ENCODE data around the gene LNX1. TPM values are rescaled to one million over a fixed set of nuclear protein-coding genes. Genes with fewer than 3 reads are reported as not detected.

LNX1 gene
- total and polyA plus RNA-seq, 2 experiments from 2014 or later, result 6.7 to 9.4 TPM

DNA sequence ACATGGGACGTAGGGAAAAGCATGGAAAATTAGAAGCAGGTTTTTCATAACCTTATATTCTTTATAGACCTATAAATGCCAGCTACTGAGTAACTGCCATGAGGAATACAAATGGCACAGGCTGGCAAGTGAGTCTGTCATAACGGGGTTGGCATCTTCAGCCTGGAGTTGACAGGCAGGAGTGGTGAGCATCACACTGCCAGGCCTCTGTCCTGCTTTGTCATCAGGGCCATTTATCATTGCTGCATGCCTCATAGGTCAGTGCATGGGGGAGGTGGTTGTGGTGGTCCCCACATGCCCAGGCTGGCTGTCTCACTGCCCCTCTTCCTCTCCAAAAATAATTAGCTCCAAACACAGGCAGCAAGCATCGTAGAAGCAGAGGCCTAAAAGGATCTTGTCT is 72.5 kb downstream of the LNX1 start:
- H2AFZ ChIP-seq, result no peak overlapping the region
- no peaks in the 10 kb centered on the region for H3F3A ChIP-seq (ENCODE audit: insufficient read depth)
- no peaks in the 10 kb centered on the region for H3K9me2 ChIP-seq (ENCODE audit: insufficient read depth)
- H3K4me2 ChIP-seq (ENCODE audit: unreplicated experiment), result no peak overlapping the region
- no peak overlapping the region for H3K4me3 ChIP-seq
- H4K20me1 ChIP-seq (ENCODE audit: insufficient read depth), result no peaks in the 10 kb centered on the region
- TF ChIP-seq EZH2 (IDR thresholded peaks at IDR 0.05; ENCODE audit: insufficient read depth, poor library complexity, severe bottlenecking) (no peak), EZH2phosphoT487 (IDR thresholded peaks at IDR 0.05; ENCODE audit: insufficient read depth, low read depth) (no peak)
- in situ Hi-C loops (cut with MboI), result no loop called here
- H3K4me1 ChIP-seq (ENCODE audit: insufficient read depth), result no peaks in the 10 kb centered on the region
- H3K79me2 ChIP-seq (ENCODE audit: insufficient read depth), result no peaks in the 10 kb centered on the region
- H3K27me3 ChIP-seq (replicated peaks; ENCODE audit: insufficient read depth), result no peaks in the 10 kb centered on the region
- WGBS, 2 experiments (ENCODE audit: low coverage in 1 of 2, low lambda C conversion rate in 2 of 2, missing lambda C conversion rate in 2 of 2), result 96 to 98% methylated on average over 3 of the region's 3 CpGs
- H3K9ac ChIP-seq, result no peak overlapping the region
- H3K36me3 ChIP-seq (ENCODE audit: low read depth), result no peaks in the 10 kb centered on the region
- no peak overlapping the region for H3K27ac ChIP-seq
- H3K9me3 ChIP-seq (ENCODE audit: low read depth), result no peaks in the 10 kb centered on the region
- DNase-seq, result no peak

GRCh38 chr4:53515076-53515475 is 76.2 kb downstream of the LNX1 start:
- no peaks in the 10 kb centered on the region for H3K36me3 ChIP-seq (ENCODE audit: low read depth)
- WGBS, 2 experiments (ENCODE audit: low coverage in 1 of 2, low lambda C conversion rate in 2 of 2, missing lambda C conversion rate in 2 of 2), result 95 to 97% methylated on average over 4 of the region's 4 CpGs
- TF ChIP-seq EZH2 (IDR thresholded peaks at IDR 0.05; ENCODE audit: insufficient read depth, poor library complexity, severe bottlenecking) (no peak), EZH2phosphoT487 (IDR thresholded peaks at IDR 0.05; ENCODE audit: insufficient read depth, low read depth) (no peak)
- no peaks in the 10 kb centered on the region for H3K9me3 ChIP-seq (ENCODE audit: low read depth)
- no peaks in the 10 kb centered on the region for H3K4me1 ChIP-seq (ENCODE audit: insufficient read depth)
- H3K9ac ChIP-seq, result no peak overlapping the region
- H3F3A ChIP-seq (ENCODE audit: insufficient read depth), result no peaks in the 10 kb centered on the region
- in situ Hi-C loops (cut with MboI), result no loop called here
- no peak overlapping the region for H3K4me3 ChIP-seq
- H2AFZ ChIP-seq, result no peak overlapping the region
- no peaks in the 10 kb centered on the region for H3K9me2 ChIP-seq (ENCODE audit: insufficient read depth)
- H4K20me1 ChIP-seq (ENCODE audit: insufficient read depth), result no peaks in the 10 kb centered on the region
- no peak overlapping the region for H3K27ac ChIP-seq
- H3K27me3 ChIP-seq (replicated peaks; ENCODE audit: insufficient read depth), result no peaks in the 10 kb centered on the region
- no peaks in the 10 kb centered on the region for H3K79me2 ChIP-seq (ENCODE audit: insufficient read depth)
- DNase-seq, result no peak
- no peak overlapping the region for H3K4me2 ChIP-seq (ENCODE audit: unreplicated experiment)

DNA sequence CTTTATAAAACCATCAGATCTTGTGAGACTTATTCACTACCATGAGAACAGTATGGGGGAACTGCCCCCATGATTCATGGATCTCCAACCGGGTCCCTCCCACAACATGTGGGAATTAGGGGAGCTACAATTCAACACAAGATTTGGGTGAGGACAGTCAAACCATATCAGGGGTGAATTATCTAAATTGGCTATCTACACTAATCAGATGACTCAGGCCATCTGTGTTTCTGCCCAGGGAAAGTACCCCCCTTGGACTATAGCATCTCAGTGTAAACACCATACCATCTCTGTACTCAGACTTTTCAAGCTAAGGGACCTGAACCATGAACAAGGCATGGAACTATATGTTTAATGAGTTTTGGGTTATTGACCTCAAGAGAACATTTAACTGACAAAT is 76.8 kb downstream of the LNX1 start:
- Histone ChIP-seq H3K79me2 (ENCODE audit: insufficient read depth) (no peaks in the 10 kb centered on the region), H3K4me2 (ENCODE audit: unreplicated experiment) (no peak overlapping the region), H3K27ac (no peak overlapping the region), H3K9ac (no peak overlapping the region), H3K36me3 (ENCODE audit: low read depth) (no peaks in the 10 kb centered on the region), H3K9me3 (ENCODE audit: low read depth) (no peaks in the 10 kb centered on the region), H3K9me2 (ENCODE audit: insufficient read depth) (no peaks in the 10 kb centered on the region), H3K4me1 (ENCODE audit: insufficient read depth) (no peaks in the 10 kb centered on the region), H4K20me1 (ENCODE audit: insufficient read depth) (no peaks in the 10 kb centered on the region), H3K27me3 (replicated peaks; ENCODE audit: insufficient read depth) (no peaks in the 10 kb centered on the region), H3K4me3 (no peak overlapping the region), H2AFZ (no peak overlapping the region), H3F3A (ENCODE audit: insufficient read depth) (no peaks in the 10 kb centered on the region)
- 0 to 4% methylated on average over 1 of the region's 1 CpG for WGBS, 2 experiments (ENCODE audit: low coverage in 1 of 2, low lambda C conversion rate in 2 of 2, missing lambda C conversion rate in 2 of 2)
- TF ChIP-seq EZH2phosphoT487 (IDR thresholded peaks at IDR 0.05; ENCODE audit: insufficient read depth, low read depth), result no peak
- no peak for TF ChIP-seq EZH2 (IDR thresholded peaks at IDR 0.05; ENCODE audit: insufficient read depth, poor library complexity, severe bottlenecking)
- in situ Hi-C loops (cut with MboI), result no loop called here
- no peak for DNase-seq

DNA sequence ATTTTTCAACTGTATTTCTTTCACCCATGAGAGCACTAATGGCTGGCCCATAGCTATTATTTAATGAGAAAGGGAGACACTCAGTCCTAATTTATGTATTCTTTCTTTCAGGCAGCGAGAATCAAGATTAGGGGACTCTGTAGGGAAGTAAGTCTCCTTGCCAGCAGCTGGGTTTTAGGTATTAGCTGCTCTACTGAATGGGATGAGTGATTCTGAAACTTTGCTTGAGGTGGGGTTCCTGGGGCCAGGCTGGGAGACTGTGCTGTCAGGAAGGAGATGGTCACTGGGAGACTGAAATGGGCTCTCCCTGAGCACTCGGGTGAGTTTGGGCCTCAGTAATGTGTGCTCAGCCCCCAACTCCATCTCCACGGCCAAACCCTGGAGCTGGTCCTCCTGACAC is 78.7 kb downstream of the LNX1 start:
- Histone ChIP-seq H3F3A (ENCODE audit: insufficient read depth) (no peaks in the 10 kb centered on the region), H2AFZ (no peak overlapping the region), H3K27me3 (replicated peaks; ENCODE audit: insufficient read depth) (no peaks in the 10 kb centered on the region), H3K27ac (no peak overlapping the region), H3K9ac (no peak overlapping the region), H3K9me3 (ENCODE audit: low read depth) (no peaks in the 10 kb centered on the region), H4K20me1 (ENCODE audit: insufficient read depth) (no peaks in the 10 kb centered on the region), H3K79me2 (ENCODE audit: insufficient read depth) (no peaks in the 10 kb centered on the region), H3K9me2 (ENCODE audit: insufficient read depth) (no peaks in the 10 kb centered on the region), H3K36me3 (ENCODE audit: low read depth) (no peaks in the 10 kb centered on the region), H3K4me3 (no peak overlapping the region), H3K4me1 (ENCODE audit: insufficient read depth) (peaks cover 10% of the 10 kb centered on the region), H3K4me2 (ENCODE audit: unreplicated experiment) (no peak overlapping the region)
- in situ Hi-C loops (cut with MboI), result no loop called here
- TF ChIP-seq EZH2 (IDR thresholded peaks at IDR 0.05; ENCODE audit: insufficient read depth, poor library complexity, severe bottlenecking) (no peak), EZH2phosphoT487 (IDR thresholded peaks at IDR 0.05; ENCODE audit: insufficient read depth, low read depth) (no peak)
- no peak for DNase-seq
- WGBS, 2 experiments (ENCODE audit: low coverage in 1 of 2, low lambda C conversion rate in 2 of 2, missing lambda C conversion rate in 2 of 2), result 20 to 31% methylated on average over 3 of the region's 3 CpGs

- Histone ChIP-seq H3K36me3 (ENCODE audit: low read depth) (no peaks in the 10 kb centered on the region), H3K27me3 (replicated peaks; ENCODE audit: insufficient read depth) (no peaks in the 10 kb centered on the region), H3K4me3 (no peak overlapping the region), H2AFZ (no peak overlapping the region), H3K79me2 (ENCODE audit: insufficient read depth) (no peaks in the 10 kb centered on the region), H3K4me2 (ENCODE audit: unreplicated experiment) (no peak overlapping the region), H3K9ac (no peak overlapping the region), H3K9me2 (ENCODE audit: insufficient read depth) (no peaks in the 10 kb centered on the region), H3K4me1 (ENCODE audit: insufficient read depth) (peaks cover 10% of the 10 kb centered on the region), H3K9me3 (ENCODE audit: low read depth) (no peaks in the 10 kb centered on the region), H3F3A (ENCODE audit: insufficient read depth) (no peaks in the 10 kb centered on the region), H4K20me1 (ENCODE audit: insufficient read depth) (no peaks in the 10 kb centered on the region), H3K27ac (no peak overlapping the region)
- in situ Hi-C loops (cut with MboI), result no loop called here
- DNase-seq, result peak; percentile 8
- TF ChIP-seq EZH2 (IDR thresholded peaks at IDR 0.05; ENCODE audit: insufficient read depth, poor library complexity, severe bottlenecking), result no peak
- TF ChIP-seq EZH2phosphoT487 (IDR thresholded peaks at IDR 0.05; ENCODE audit: insufficient read depth, low read depth), result no peak
- 24 to 30% methylated on average over 3 of the region's 3 CpGs for WGBS, 2 experiments (ENCODE audit: low coverage in 1 of 2, low lambda C conversion rate in 2 of 2, missing lambda C conversion rate in 2 of 2)
These were observed 80.3 kb downstream of the LNX1 start for GRCh38 chr4:53511014-53511413.
